A673 (cell line): ENCODE results near the gene ST8SIA3. TPM values are rescaled to one million over a fixed set of nuclear protein-coding genes. Genes with fewer than 3 reads are reported as not detected.

Experiments used
- Bru-seq: library from RNA; stranded (reverse); fragments of 400-500 nt; gene quantifications from one replicate; lab custom pipeline; 2021; lab: Mats Ljungman, UMichigan
- BruChase-seq, 2 experiments: library from RNA; stranded (reverse); fragments of 400-500 nt; gene quantifications; one replicate each; lab custom pipeline; 2021; lab: Mats Ljungman, UMichigan
- BruUV-seq: library from RNA; stranded (reverse); fragments of 400-500 nt; replicated peaks from 2 replicates; lab custom pipeline; 2021; lab: Mats Ljungman, UMichigan
- CTCF ChIA-PET: fragments of 300-600 bp; sonication (Branson Sonifier 250); formaldehyde crosslinking; loops from one replicate; lab custom pipeline; 2022; ENCODE audit warnings: antibody characterized with exemption; lab: Charles Lee
- POLR2A ChIA-PET: fragments of 300-600 bp; sonication (Branson Sonifier 250); formaldehyde crosslinking; loops from one replicate; lab custom pipeline; 2022; ENCODE audit warnings: antibody characterized with exemption; ENCODE audit not compliant: low non-redundant PET; lab: Charles Lee
- DNase-seq: peaks from one replicate; pipeline ENCODE4 v3.0.0-alpha.2; 2015; ENCODE audit warnings: low spot score
- H3K27ac ChIP-seq: fragments of 200-600 bp; sonication (generic); 2 replicates; pipeline ENCODE4 v1.5.1; 2016; ENCODE audit warnings: mixed run types, low read depth, mild to moderate bottlenecking, mixed read lengths, antibody characterized with exemption, low read length; ENCODE audit not compliant: poor library complexity, severe bottlenecking
- H3K27me3 ChIP-seq: fragments of 200-600 bp; sonication (generic); replicated peaks from 2 replicates; pipeline ENCODE4 v1.6.1; 2017; ENCODE audit warnings: mixed run types, low read depth, mild to moderate bottlenecking, mixed read lengths, antibody characterized with exemption, low read length; ENCODE audit not compliant: insufficient read depth, poor library complexity
- H3K36me3 ChIP-seq: fragments of 200-600 bp; sonication (generic); 2 replicates; pipeline ENCODE4 v1.6.1; 2016; ENCODE audit warnings: mixed run types, mild to moderate bottlenecking, mixed read lengths, antibody characterized with exemption, low read length; ENCODE audit not compliant: insufficient read depth, poor library complexity, severe bottlenecking
- H3K4me1 ChIP-seq: fragments of 200-600 bp; sonication (generic); 2 replicates; pipeline ENCODE4 v1.6.1; 2017; ENCODE audit warnings: mixed run types, mild to moderate bottlenecking, mixed read lengths, antibody characterized with exemption, low read length; ENCODE audit not compliant: insufficient read depth, poor library complexity, severe bottlenecking
- H3K4me3 ChIP-seq: fragments of 200-600 bp; sonication (generic); 2 replicates; pipeline ENCODE4 v1.5.1; 2016; ENCODE audit warnings: low read depth, mixed run types, mild to moderate bottlenecking, mixed read lengths, low read length; ENCODE audit not compliant: poor library complexity, severe bottlenecking
- H3K9me3 ChIP-seq: fragments of 200-600 bp; sonication (generic); 2 replicates; pipeline ENCODE4 v1.6.1; 2016; ENCODE audit warnings: mixed run types, low read depth, mild to moderate bottlenecking, mixed read lengths, antibody characterized with exemption, low read length; ENCODE audit not compliant: poor library complexity, severe bottlenecking
- CTCF ChIP-seq: fragments of 300-800, 200-600 bp; sonication (generic); conservative IDR thresholded peaks from 2 replicates; pipeline ENCODE4 v1.5.1; 2017; ENCODE audit warnings: low read depth, mild to moderate bottlenecking, antibody characterized with exemption, low read length, moderate library complexity, mixed read lengths
- EZH2 ChIP-seq: fragments of 200-600 bp; sonication (generic); IDR thresholded peaks from 2 replicates; pipeline ENCODE4 v1.6.1; 2017; ENCODE audit warnings: borderline replicate concordance, low read depth, mild to moderate bottlenecking, mixed read lengths, antibody characterized with exemption, low read length; ENCODE audit not compliant: poor library complexity, severe bottlenecking
- intact Hi-C: fragments of 100-400 bp; cut with micrococcal nuclease; formaldehyde crosslinking; loops from one replicate; pipeline ENCODE4 v1.10.0; 2022; ENCODE audit not compliant: unreplicated experiment
- long read RNA-seq: library from polyadenylated mRNA; stranded (forward); transcript quantifications from one replicate; pipeline ENCODE4 v2.0.0, GENCODE V29; 2022
- total RNA-seq: library from RNA; stranded (reverse); gene quantifications from 2 replicates; pipeline ENCODE4 v1.2.3, GENCODE V29; 2021

Gene ST8SIA3
- total RNA-seq (not detected in 2 replicates), Bru-seq, nascent RNA (not detected), BruChase-seq, experiment 1, labeled RNA remaining after a 2-hour chase (not detected), BruChase-seq, experiment 2, labeled RNA remaining after a 6-hour chase (not detected)
- long read RNA-seq: 0 reads

- intact Hi-C loops: no loop called here
- BruUV-seq: no TSS peak
- ChIA-PET CTCF (no interaction called here), POLR2A (no interaction called here)
- no peak within 1 kb of the TSS for H3K4me3 ChIP-seq
- H3K27me3 ChIP-seq: peaks cover 99% of the 10 kb centered on the region
- no peaks in the 10 kb centered on the region for H3K9me3 ChIP-seq
- H3K4me1 ChIP-seq: no peaks in the 10 kb centered on the region
- H3K27ac ChIP-seq: no peak within 1 kb of the TSS
- DNase-seq: no peak
- H3K36me3 ChIP-seq: no peaks in the 10 kb centered on the region
- TF ChIP-seq CTCF (no peak), EZH2 (no peak)
These were observed at the start of gene ST8SIA3 for GRCh38 chr18:57352271-57352701. Gene ST8SIA3 (plus strand): TSS chr18:57352557. CDS start chr18:57352847, 290 bp downstream.

- no peaks in the 10 kb centered on the region for H3K36me3 ChIP-seq
- no peaks in the 10 kb centered on the region for H3K9me3 ChIP-seq
- no peak for DNase-seq
- BruUV-seq: no TSS peak
- CTCF ChIA-PET: no interaction called here
- POLR2A ChIA-PET: no interaction called here
- no peak for TF ChIP-seq EZH2
- TF ChIP-seq CTCF: no peak
- peaks cover 35% of the 10 kb centered on the region for H3K27me3 ChIP-seq
- H3K27ac ChIP-seq: no peak overlapping the region
- no peak overlapping the region for H3K4me3 ChIP-seq
- H3K4me1 ChIP-seq: no peaks in the 10 kb centered on the region
- intact Hi-C loops: no loop called here
These were observed 40.9 kb upstream of the ST8SIA3 start for GRCh38 chr18:57311472-57311871.

- no peak for DNase-seq
- TF ChIP-seq CTCF: no peak
- no peak for TF ChIP-seq EZH2
- Histone ChIP-seq H3K27ac (no peak overlapping the region), H3K27me3 (peaks cover 42% of the 10 kb centered on the region), H3K9me3 (no peaks in the 10 kb centered on the region), H3K4me1 (no peaks in the 10 kb centered on the region), H3K36me3 (no peaks in the 10 kb centered on the region), H3K4me3 (no peak overlapping the region)
- POLR2A ChIA-PET: no interaction called here
- CTCF ChIA-PET: no interaction called here
- BruUV-seq: no TSS peak
- intact Hi-C loops: no loop called here
These were observed 39.8 kb upstream of the ST8SIA3 start for GRCh38 chr18:57312346-57313144.
